HCT116 (cell line): Measurements from ENCODE around the gene CFAP126. TPM values are rescaled to one million over a fixed set of nuclear protein-coding genes. Genes with fewer than 3 reads are reported as not detected.

Source experiments
- ATAC-seq: fragments of 200-7000 bp; cut with Tn5 transposase; 2 replicates; pipeline ENCODE4 v1.9.1; 2020; ENCODE audit warnings: mild to moderate bottlenecking, moderate library complexity
- BruUV-seq: library from RNA; stranded (reverse); fragments of 400-500 nt; replicated peaks from 2 replicates; lab custom pipeline; 2021; lab: Mats Ljungman, UMichigan
- CTCF ChIA-PET: fragments of 300-600 bp; sonication (Branson Sonifier 250); formaldehyde crosslinking; loops from one replicate; lab custom pipeline; 2021; ENCODE audit warnings: antibody characterized with exemption; lab: Charles Lee
- POLR2A ChIA-PET: fragments of 300-600, 350-600 bp; sonication (Branson Sonifier 250); formaldehyde crosslinking; loops from one replicate; lab custom pipeline; 2021; ENCODE audit warnings: antibody characterized with exemption; lab: Charles Lee
- RAD21 ChIA-PET, 2 experiments: fragments of 300-600 bp; sonication (Branson Sonifier 250); formaldehyde crosslinking; loops; one replicate each; lab custom pipeline; 2023; ENCODE audit warnings: low total read pairs in 2 of 2; ENCODE audit not compliant: uncharacterized antibody in 2 of 2, unreplicated experiment in 2 of 2, low non-redundant PET in 1 of 2; lab: Charles Lee
- DNase-seq: peaks from one replicate; pipeline ENCODE4 v3.0.0-alpha.2; 2010; ENCODE audit warnings: low read depth, low spot score
- H2AFZ ChIP-seq: fragments of 200-600 bp; shearing (Covaris generic), sonication (generic); 2 replicates; pipeline ENCODE4 v1.6.1; 2017; ENCODE audit warnings: low read depth, mixed run types, mixed read lengths, antibody characterized with exemption, low read length; ENCODE audit not compliant: poor library complexity, severe bottlenecking
- H3K27ac ChIP-seq: 2 replicates; pipeline ENCODE4 v1.5.1; 2012; ENCODE audit warnings: low read depth, low read length
- H3K27me3 ChIP-seq: fragments of 200-600 bp; sonication (generic); 2 replicates; pipeline ENCODE4 v1.6.1; 2016; ENCODE audit warnings: mixed run types, low read length, mixed read lengths; ENCODE audit not compliant: insufficient read depth
- H3K36me3 ChIP-seq, 2 experiments: fragments of 200-500 bp in 1 of 2; fragments of 200-600 bp in 1 of 2; sonication (Bioruptor generic) in 1 of 2; sonication (generic) in 1 of 2; 2 replicates each; pipeline versions ENCODE4 v1.5.1 to v1.6.1; 2014 to 2016; ENCODE audit warnings: low read length in 2 of 2, inconsistent platforms in 1 of 2, mixed read lengths in 1 of 2, mixed run types in 1 of 2; ENCODE audit not compliant: insufficient read depth in 2 of 2, control insufficient read depth in 1 of 2
- H3K4me1 ChIP-seq, 2 experiments: fragments of 200-600 bp in 1 of 2; sonication (generic) in 1 of 2; 2 replicates each; pipeline versions ENCODE4 v1.5.1 to v1.6.1; 2012 to 2017; ENCODE audit warnings: low read length in 2 of 2, inconsistent platforms in 1 of 2, mild to moderate bottlenecking in 1 of 2, mixed read lengths in 1 of 2, mixed run types in 1 of 2, moderate library complexity in 1 of 2; ENCODE audit not compliant: insufficient read depth in 2 of 2, control insufficient read depth in 1 of 2
- H3K4me2 ChIP-seq: fragments of 200-600 bp; sonication (generic); 2 replicates; pipeline ENCODE4 v1.6.1; 2017; ENCODE audit warnings: mixed run types, low read length, mixed read lengths
- H3K4me3 ChIP-seq, 2 experiments: fragments of 200-600 bp in 1 of 2; sonication (generic) in 1 of 2; replicated peaks in 1 of 2; 2 replicates each; pipeline ENCODE4 v1.5.1; 2011 to 2016; ENCODE audit warnings: low read length in 2 of 2, control low read depth in 1 of 2, low read depth in 1 of 2, mild to moderate bottlenecking in 1 of 2, mixed read lengths in 1 of 2, mixed run types in 1 of 2
- H3K79me2 ChIP-seq: fragments of 200-600 bp; sonication (generic); 2 replicates; pipeline ENCODE4 v1.6.1; 2017; ENCODE audit warnings: mild to moderate bottlenecking, mixed run types, low read length, moderate library complexity, mixed read lengths; ENCODE audit not compliant: insufficient read depth
- H3K9ac ChIP-seq: fragments of 200-600 bp; sonication (generic); 2 replicates; pipeline ENCODE4 v1.6.1; 2016; ENCODE audit warnings: low read length, mixed read lengths
- H3K9me2 ChIP-seq: fragments of 200-600 bp; sonication (generic), shearing (Covaris generic); 2 replicates; pipeline ENCODE4 v1.6.1; 2017; ENCODE audit warnings: mixed run types, mild to moderate bottlenecking, moderate library complexity; ENCODE audit not compliant: insufficient read depth
- H3K9me3 ChIP-seq, 2 experiments: fragments of 200-500 bp in 1 of 2; fragments of 200-600 bp in 1 of 2; sonication (Bioruptor generic) in 1 of 2; sonication (generic) in 1 of 2; 2 replicates each; pipeline ENCODE4 v1.6.1; 2014 to 2017; ENCODE audit warnings: low read length in 2 of 2, mixed read lengths in 2 of 2, inconsistent platforms in 1 of 2, low read depth in 1 of 2, mild to moderate bottlenecking in 1 of 2, mixed run types in 1 of 2, moderate library complexity in 1 of 2; ENCODE audit not compliant: control insufficient read depth in 1 of 2, insufficient read depth in 1 of 2
- H4K20me1 ChIP-seq: fragments of 200-600 bp; sonication (generic), shearing (Covaris generic); 2 replicates; pipeline ENCODE4 v1.6.1; 2017; ENCODE audit warnings: mixed run types, mild to moderate bottlenecking, moderate library complexity; ENCODE audit not compliant: insufficient read depth
- ATF3 ChIP-seq: IDR thresholded peaks from 2 replicates; pipeline ENCODE4 v1.6.1; 2012
- CTCF ChIP-seq, 3 experiments: fragments of 200-600 bp in 1 of 3; sonication (generic) in 1 of 3; IDR thresholded peaks in 2 of 3; conservative IDR thresholded peaks in 1 of 3; 2 replicates each; pipeline ENCODE4 v1.5.1; 2012 to 2017; ENCODE audit warnings: low read depth in 2 of 3, low read length in 2 of 3, antibody characterized with exemption in 1 of 3, borderline replicate concordance in 1 of 3, control low read depth in 1 of 3, mild to moderate bottlenecking in 1 of 3, mixed read lengths in 1 of 3, mixed run types in 1 of 3, moderate library complexity in 1 of 3; ENCODE audit not compliant: insufficient read depth in 1 of 3
- EGR1 ChIP-seq: IDR thresholded peaks from 2 replicates; pipeline ENCODE4 v1.6.1; 2012; ENCODE audit warnings: low read depth
- EZH2 ChIP-seq: fragments of 200-600 bp; sonication (generic); IDR thresholded peaks from 2 replicates; pipeline ENCODE4 v1.6.1; 2017; ENCODE audit warnings: antibody characterized with exemption, mixed run types
- EZH2phosphoT487 ChIP-seq: fragments of 200-600 bp; IDR thresholded peaks from 2 replicates; pipeline ENCODE4 v1.6.1; 2018; ENCODE audit warnings: antibody characterized with exemption, borderline replicate concordance
- FOSL1 ChIP-seq: IDR thresholded peaks from 2 replicates; pipeline ENCODE4 v1.6.1; 2012; ENCODE audit warnings: low read depth
- POLR2A ChIP-seq: IDR thresholded peaks from 2 replicates; pipeline ENCODE4 v1.7.0; 2011; ENCODE audit warnings: borderline replicate concordance; ENCODE audit not compliant: insufficient read depth, insufficient read length; ENCODE audit errors: extremely low read depth
- POLR2AphosphoS5 ChIP-seq: IDR thresholded peaks from 2 replicates; pipeline ENCODE4 v1.6.1; 2011; ENCODE audit warnings: mild to moderate bottlenecking, low read depth, low read length, moderate library complexity
- SIN3A ChIP-seq: IDR thresholded peaks from 2 replicates; pipeline ENCODE4 v1.6.1; 2012; ENCODE audit warnings: low read depth
- SP1 ChIP-seq: IDR thresholded peaks from 2 replicates; pipeline ENCODE4 v1.6.1; 2012; ENCODE audit warnings: low read depth
- TCF7L2 ChIP-seq: IDR thresholded peaks from 2 replicates; pipeline ENCODE4 v1.7.0; 2011; ENCODE audit warnings: borderline replicate concordance, inconsistent platforms; ENCODE audit not compliant: insufficient read depth, insufficient read length; ENCODE audit errors: extremely low read depth
- ZBTB33 ChIP-seq: IDR thresholded peaks from 2 replicates; pipeline ENCODE4 v1.6.1; 2011; ENCODE audit warnings: mild to moderate bottlenecking, low read length, moderate library complexity; ENCODE audit not compliant: insufficient replicate concordance; ENCODE audit errors: extremely low read depth
- intact Hi-C: fragments of 100-400 bp; cut with micrococcal nuclease; formaldehyde crosslinking; loops from 2 replicates; pipeline ENCODE4 v1.10.0; 2022
- total RNA-seq: library from RNA; stranded (reverse); gene quantifications from one replicate; pipeline ENCODE4 v1.2.1, GENCODE V29; 2021; ENCODE audit not compliant: unreplicated experiment

Gene CFAP126
- total RNA-seq, 1 experiment from 2014 or later: not detected

- POLR2A ChIA-PET: no interaction called here
Observed at GRCh38 chr1:161357073-161357472, 10.6 kb downstream of the CFAP126 start.

More at GRCh38 chr1:161357073-161357472, 10.6 kb downstream of the CFAP126 start:
- TF ChIP-seq POLR2A: no peak
- no peak for TF ChIP-seq ATF3
- TF ChIP-seq ZBTB33: no peak
- TF ChIP-seq SP1: no peak
- no peak for TF ChIP-seq SIN3A
- no peak for TF ChIP-seq EGR1
- TF ChIP-seq POLR2AphosphoS5: no peak
- TF ChIP-seq TCF7L2: no peak
- no peak for TF ChIP-seq EZH2phosphoT487
- no peak for TF ChIP-seq CTCF (IDR thresholded peaks at IDR 0.05 in 2 of 3, conservative IDR thresholded peaks at IDR 0.05 in 1 of 3; ENCODE audit: borderline replicate concordance in 1 of 3, insufficient read depth in 1 of 3, low read depth in 2 of 3, low read length in 2 of 3)
- TF ChIP-seq FOSL1: no peak
- TF ChIP-seq EZH2: no peak
- Histone ChIP-seq H3K9ac (no peak overlapping the region), H3K27ac (no peak overlapping the region), H3K36me3 (no peaks in the 10 kb centered on the region), H3K79me2 (no peaks in the 10 kb centered on the region), H4K20me1 (no peaks in the 10 kb centered on the region), H3K4me3 (no peak overlapping the region), H3K4me2 (no peak overlapping the region), H3K9me3 (no peaks in the 10 kb centered on the region), H2AFZ (no peak overlapping the region), H3K4me1 (no peaks in the 10 kb centered on the region), H3K9me2 (no peaks in the 10 kb centered on the region), H3K27me3 (no peaks in the 10 kb centered on the region)
- DNase-seq: no peak
- no TSS peak for BruUV-seq
- ATAC-seq: no peak
- CTCF ChIA-PET: no interaction called here
- intact Hi-C loops: no loop called here
- RAD21 ChIA-PET: no interaction called here
